ENCODE results near the gene HOXA3.

HOXA3 gene

GRCh38 chr7:27198871-27199801 lies 46.8 kb upstream of the HOXA3 start:
- Histone ChIP-seq H3K36me3 (no peaks in the 10 kb centered on the region), H3K4me3 (ENCODE audit: low read depth in 1 of 2, low read length in 1 of 2) (peak overlapping the region in 1 of 2 experiments; percentile 24), H3K9me3 (no peaks in the 10 kb centered on the region), H3K27ac (no peak overlapping the region), H3K4me1 (ENCODE audit: control insufficient read depth in 1 of 2, insufficient read depth in 1 of 2, low read depth in 1 of 2, low read length in 1 of 2) (peaks cover 36 to 43% of the 10 kb centered on the region in 2 experiments), H3K27me3 (peaks cover 99% of the 10 kb centered on the region)
- TF ChIP-seq CTCF (IDR thresholded peaks at IDR 0.05) = no peak

GRCh38 chr7:27198138-27198841 lies 45.9 kb upstream of the HOXA3 start:
- no peaks in the 10 kb centered on the region for H3K36me3 ChIP-seq
- no peaks in the 10 kb centered on the region for H3K9me3 ChIP-seq
- peaks cover 40 to 49% of the 10 kb centered on the region in 2 experiments for H3K4me1 ChIP-seq (ENCODE audit: control insufficient read depth in 1 of 2, insufficient read depth in 1 of 2, low read depth in 1 of 2, low read length in 1 of 2)
- peaks cover 99% of the 10 kb centered on the region for H3K27me3 ChIP-seq
- H3K27ac ChIP-seq = no peak overlapping the region
- H3K4me3 ChIP-seq (ENCODE audit: low read depth in 1 of 2, low read length in 1 of 2) = no peak overlapping the region
- no peak for TF ChIP-seq CTCF (IDR thresholded peaks at IDR 0.05)

- Histone ChIP-seq H3K27me3 (peaks cover 99% of the 10 kb centered on the region), H3K4me3 (ENCODE audit: low read depth in 1 of 2, low read length in 1 of 2) (no peak overlapping the region), H3K36me3 (no peaks in the 10 kb centered on the region), H3K9me3 (no peaks in the 10 kb centered on the region), H3K4me1 (ENCODE audit: control insufficient read depth in 1 of 2, insufficient read depth in 1 of 2, low read depth in 1 of 2, low read length in 1 of 2) (peaks cover 46 to 57% of the 10 kb centered on the region in 2 experiments), H3K27ac (no peak overlapping the region)
- no peak for TF ChIP-seq CTCF (IDR thresholded peaks at IDR 0.05)
Measured at GRCh38 chr7:27197137-27198042, 45.0 kb upstream of the HOXA3 start.

- Histone ChIP-seq H3K36me3 (no peaks in the 10 kb centered on the region), H3K27me3 (peaks cover 99% of the 10 kb centered on the region), H3K27ac (no peak overlapping the region), H3K9me3 (no peaks in the 10 kb centered on the region), H3K4me1 (ENCODE audit: control insufficient read depth in 1 of 2, insufficient read depth in 1 of 2, low read depth in 1 of 2, low read length in 1 of 2) (peaks cover 42 to 56% of the 10 kb centered on the region in 2 experiments), H3K4me3 (ENCODE audit: low read depth in 1 of 2, low read length in 1 of 2) (no peak overlapping the region)
- peak; percentile 56 for TF ChIP-seq CTCF (IDR thresholded peaks at IDR 0.05)
Measured at GRCh38 chr7:27196287-27196767, 43.9 kb upstream of the HOXA3 start.
